WTC11 (cell line): ENCODE data around the gene HHIP. TPM values are rescaled to one million over a fixed set of nuclear protein-coding genes. Genes with fewer than 3 reads are reported as not detected.

Experiments used
- ATAC-seq: fragments of 200-7000 bp; cut with Tn5 transposase; 2 replicates; pipeline ENCODE4 v1.10.0; 2021; ENCODE audit warnings: mild to moderate bottlenecking, moderate library complexity
- CTCF ChIA-PET: fragments of 300-600 bp; sonication (Branson Sonifier 250); formaldehyde crosslinking; loops from one replicate; lab custom pipeline; 2021; ENCODE audit warnings: antibody characterized with exemption; lab: Charles Lee
- POLR2A ChIA-PET: fragments of 350-600 bp; sonication (Branson Sonifier 250); formaldehyde crosslinking; loops from one replicate; lab custom pipeline; 2021; ENCODE audit warnings: antibody characterized with exemption; lab: Charles Lee
- DNase-seq: peaks from one replicate; pipeline ENCODE4 v3.0.0; 2021; ENCODE audit warnings: low spot score
- H3K27ac Mint-ChIP-seq: 2 replicates; pipeline ENCODE4 v1.8.0; 2021; ENCODE audit warnings: mixed read lengths
- H3K27me3 Mint-ChIP-seq: 2 replicates; pipeline ENCODE4 v1.8.0; 2021; ENCODE audit warnings: low read depth, mild to moderate bottlenecking, moderate library complexity, mixed read lengths
- H3K36me3 Mint-ChIP-seq: 2 replicates; pipeline ENCODE4 v1.8.0; 2021; ENCODE audit warnings: mixed read lengths
- H3K4me1 Mint-ChIP-seq: 2 replicates; pipeline ENCODE4 v1.8.0; 2022; ENCODE audit warnings: mixed read lengths
- H3K4me3 Mint-ChIP-seq: 2 replicates; pipeline ENCODE4 v1.8.0; 2021; ENCODE audit warnings: mild to moderate bottlenecking, moderate library complexity, mixed read lengths
- H3K9me3 Mint-ChIP-seq: 2 replicates; pipeline ENCODE4 v1.8.0; 2021; ENCODE audit warnings: mixed read lengths
- AFF4 ChIP-seq: sonication (generic); formaldehyde crosslinking; IDR thresholded peaks from 2 replicates; pipeline ENCODE4 v1.8.1; 2023; ENCODE audit warnings: mild to moderate bottlenecking, missing genetic modification reagents, borderline replicate concordance
- ATF2 ChIP-seq: sonication (generic); formaldehyde crosslinking; IDR thresholded peaks from 2 replicates; pipeline ENCODE4 v1.8.1; 2022; ENCODE audit warnings: low read depth, missing genetic modification reagents, borderline replicate concordance
- CTCF ChIP-seq: fragments of 200-600 bp; IDR thresholded peaks from 2 replicates; pipeline ENCODE4 v1.8.0; 2022; ENCODE audit warnings: antibody characterized with exemption
- FOXK1 ChIP-seq: sonication (generic); formaldehyde crosslinking; IDR thresholded peaks from 2 replicates; pipeline ENCODE4 v1.8.0; 2022; ENCODE audit warnings: mild to moderate bottlenecking, moderate library complexity, missing genetic modification reagents
- HMGXB4 ChIP-seq: sonication (generic); formaldehyde crosslinking; IDR thresholded peaks from 2 replicates; pipeline ENCODE4 v1.8.1; 2023; ENCODE audit warnings: mild to moderate bottlenecking, moderate library complexity, missing genetic modification reagents
- IRF2 ChIP-seq: sonication (generic); formaldehyde crosslinking; IDR thresholded peaks from 2 replicates; pipeline ENCODE4 v1.8.0; 2022; ENCODE audit warnings: low read depth, missing genetic modification reagents, borderline replicate concordance
- JAZF1 ChIP-seq: fragments of 250-450 bp; sonication (Bioruptor Pico); IDR thresholded peaks from 2 replicates; pipeline ENCODE4 v1.9.0; 2021; ENCODE audit warnings: moderate library complexity, mild to moderate bottlenecking, inconsistent platforms
- NR2C2 ChIP-seq: sonication (generic); formaldehyde crosslinking; IDR thresholded peaks from 2 replicates; pipeline ENCODE4 v1.8.0; 2022; ENCODE audit warnings: mild to moderate bottlenecking, missing genetic modification reagents
- OVOL2 ChIP-seq: fragments of 250-450 bp; sonication (Bioruptor Pico); IDR thresholded peaks from 2 replicates; pipeline ENCODE4 v1.9.0; 2021; ENCODE audit warnings: mild to moderate bottlenecking, borderline replicate concordance
- PRDM15 ChIP-seq: sonication (generic); formaldehyde crosslinking; IDR thresholded peaks from 2 replicates; pipeline ENCODE4 v1.8.0; 2022; ENCODE audit warnings: missing genetic modification reagents
- SP1 ChIP-seq: sonication (generic); formaldehyde crosslinking; conservative IDR thresholded peaks from 2 replicates; pipeline ENCODE4 v1.8.1; 2022; ENCODE audit warnings: missing genetic modification reagents
- ZBTB43 ChIP-seq: sonication (generic); formaldehyde crosslinking; IDR thresholded peaks from 2 replicates; pipeline ENCODE4 v1.8.1; 2023; ENCODE audit warnings: mild to moderate bottlenecking, missing genetic modification reagents
- ZNF219 ChIP-seq: sonication (generic); formaldehyde crosslinking; IDR thresholded peaks from 2 replicates; pipeline ENCODE4 v1.8.0; 2023; ENCODE audit warnings: missing genetic modification reagents, mild to moderate bottlenecking, borderline replicate concordance
- ZNF263 ChIP-seq: sonication (generic); formaldehyde crosslinking; IDR thresholded peaks from 2 replicates; pipeline ENCODE4 v1.8.1; 2022; ENCODE audit warnings: low read depth, mild to moderate bottlenecking, moderate library complexity, missing genetic modification reagents
- ZNF423 ChIP-seq: fragments of 250-450 bp; sonication (Bioruptor Pico); IDR thresholded peaks from 2 replicates; pipeline ENCODE4 v2.1.2; 2022; ENCODE audit warnings: mild to moderate bottlenecking, moderate library complexity
- total RNA-seq: library from RNA; stranded (reverse); gene quantifications from 3 replicates; pipeline ENCODE4 v1.2.3, GENCODE V29; 2021
- TF ChIP-seq, protein P1 (sequence below): fragments of 250-450 bp; sonication (Bioruptor Pico); IDR thresholded peaks from 2 replicates; pipeline ENCODE4 v1.8.0; 2021; ENCODE audit warnings: mild to moderate bottlenecking

HHIP gene
- total RNA-seq, 1 experiment from 2014 or later: 0.22 TPM

DNA sequence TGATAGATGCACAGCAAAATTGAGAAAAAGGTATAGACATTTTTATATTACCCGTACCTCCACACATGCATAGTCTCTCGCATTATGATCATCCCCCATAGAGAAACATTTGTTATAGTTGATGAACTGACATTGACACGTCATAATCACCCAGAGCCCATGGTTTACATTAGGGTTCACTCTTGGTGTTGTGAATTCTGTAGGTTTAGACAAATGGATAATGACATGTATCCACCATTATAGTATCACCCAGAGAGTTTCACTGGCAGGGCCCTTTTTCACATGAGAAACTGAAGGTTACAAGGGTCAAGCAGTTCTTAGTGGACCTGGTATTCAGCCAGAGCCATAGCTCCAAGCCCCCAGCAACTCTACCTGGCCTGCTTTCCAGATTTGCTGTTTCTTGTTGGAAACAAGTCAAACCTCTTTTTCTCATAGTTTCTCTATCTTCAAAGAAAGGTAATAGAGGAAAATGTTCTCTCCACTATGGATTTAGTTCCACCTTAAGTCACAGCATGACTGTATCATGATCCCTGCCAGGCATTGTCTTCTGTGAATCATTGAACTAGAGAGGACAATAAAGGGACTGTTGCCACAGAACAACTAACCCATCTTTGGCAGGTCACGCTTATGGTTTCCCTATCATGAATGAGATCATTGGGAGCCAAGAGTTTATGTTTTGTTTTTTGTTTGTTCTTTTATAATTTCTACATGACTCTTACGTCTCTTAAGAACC, 64.0 kb downstream of the HHIP start:
- ATAC-seq (no peak), DNase-seq (no peak)
- Mint-ChIP-seq H3K27me3 (no peaks in the 10 kb centered on the region), H3K4me3 (no peak overlapping the region), H3K9me3 (peaks cover 4% of the 10 kb centered on the region; the same call in 1 of the 2 replicates), H3K4me1 (peaks cover 27% of the 10 kb centered on the region), H3K36me3 (no peaks in the 10 kb centered on the region), H3K27ac (no peak overlapping the region)
- CTCF ChIA-PET: interaction anchor here (1.0 kb wide), 1 partner anchor 9 kb away, joined by 3 read pairs; no protein-coding TSS in a partner anchor
- TF ChIP-seq HMGXB4 (CRISPR knock-in tag) (no peak), SP1 (CRISPR knock-in tag) (no peak), OVOL2 (CRISPR knock-in tag) (no peak), CTCF (no peak), JAZF1 (no peak), ZNF263 (CRISPR knock-in tag) (no peak), ATF2 (CRISPR knock-in tag) (no peak), IRF2 (CRISPR knock-in tag) (no peak), PRDM15 (CRISPR knock-in tag) (no peak)
- POLR2A ChIA-PET: no interaction called here

DNA sequence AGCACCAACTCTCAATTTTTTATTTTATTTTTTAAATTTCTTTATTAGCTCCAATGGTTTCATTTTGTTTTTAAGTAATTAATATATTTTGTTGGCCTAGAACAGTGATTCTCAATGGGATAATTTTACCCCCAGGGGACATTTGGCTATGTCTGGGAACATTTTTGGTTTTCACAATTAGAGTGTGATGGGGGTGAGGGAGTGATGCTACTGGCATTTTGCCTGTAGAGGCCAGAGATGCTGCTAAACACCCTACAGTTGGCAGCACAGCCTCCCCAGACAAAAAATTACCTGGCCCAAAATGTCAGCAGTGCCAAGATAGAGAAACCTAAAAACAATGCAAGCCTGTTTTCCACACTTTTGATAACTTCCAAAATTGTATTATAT, 64.6 kb downstream of the HHIP start:
- Mint-ChIP-seq H3K9me3 (peaks cover 4% of the 10 kb centered on the region; the same call in 1 of the 2 replicates), H3K4me1 (peaks cover 27% of the 10 kb centered on the region), H3K4me3 (no peak overlapping the region), H3K36me3 (no peaks in the 10 kb centered on the region), H3K27ac (no peak overlapping the region), H3K27me3 (no peaks in the 10 kb centered on the region)
- no peak for DNase-seq
- ATAC-seq: no peak
- POLR2A ChIA-PET: no interaction called here
- CTCF ChIA-PET: interaction anchor here (1.0 kb wide), 1 partner anchor 9 kb away, joined by 3 read pairs; no protein-coding TSS in a partner anchor
- no peak for TF ChIP-seq NR2C2 (CRISPR knock-in tag)
- TF ChIP-seq ZNF219 (CRISPR knock-in tag): no peak
- TF ChIP-seq ZBTB43: no peak
- no peak for TF ChIP-seq ZNF423 (CRISPR knock-in tag)
- TF ChIP-seq AFF4 (CRISPR knock-in tag): no peak
- TF ChIP-seq FOXK1 (CRISPR knock-in tag): no peak
- TF ChIP-seq, protein P1, sequence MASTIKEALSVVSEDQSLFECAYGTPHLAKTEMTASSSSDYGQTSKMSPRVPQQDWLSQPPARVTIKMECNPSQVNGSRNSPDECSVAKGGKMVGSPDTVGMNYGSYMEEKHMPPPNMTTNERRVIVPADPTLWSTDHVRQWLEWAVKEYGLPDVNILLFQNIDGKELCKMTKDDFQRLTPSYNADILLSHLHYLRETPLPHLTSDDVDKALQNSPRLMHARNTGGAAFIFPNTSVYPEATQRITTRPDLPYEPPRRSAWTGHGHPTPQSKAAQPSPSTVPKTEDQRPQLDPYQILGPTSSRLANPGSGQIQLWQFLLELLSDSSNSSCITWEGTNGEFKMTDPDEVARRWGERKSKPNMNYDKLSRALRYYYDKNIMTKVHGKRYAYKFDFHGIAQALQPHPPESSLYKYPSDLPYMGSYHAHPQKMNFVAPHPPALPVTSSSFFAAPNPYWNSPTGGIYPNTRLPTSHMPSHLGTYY (CRISPR knock-in tag): no peak
